Umbilical cord (tissue), 2 donors: Measurements from ENCODE around the gene PHACTR3. TPM values are rescaled to one million over a fixed set of nuclear protein-coding genes. Genes with fewer than 3 reads are reported as not detected.
A peak's percentile ranks its signal among the peaks of the same experiment; 100 is the strongest.

ENCODE experiments used
- DNase-seq: peaks from one replicate; pipeline ENCODE4 v3.0.0-alpha.2; 2015; ENCODE audit warnings: low spot score
- total RNA-seq: library from RNA; depleted of rRNA; stranded (reverse); fragments of >200 nt; gene quantifications from one replicate; pipeline ENCODE4 v1.2.3, GENCODE V29; 2014; ENCODE audit warnings: low replicate concordance; ENCODE audit not compliant: insufficient read depth

Gene PHACTR3
- total RNA-seq, 1 donor from 2014 or later, result 5.1 TPM

- DNase-seq, result no peak
Measured at GRCh38 chr20:59573837-59574236, 30.5 kb upstream of the PHACTR3 start.

GRCh38 chr20:59574308-59574707 is 30.0 kb upstream of the PHACTR3 start:
- no peak for DNase-seq

- no peak for DNase-seq
Measured at GRCh38 chr20:59575216-59575615, 29.1 kb upstream of the PHACTR3 start.

GRCh38 chr20:59575653-59576052 is 28.7 kb upstream of the PHACTR3 start:
- no peak for DNase-seq

GRCh38 chr20:59576216-59576953 is 28.0 kb upstream of the PHACTR3 start:
- DNase-seq, result no peak

GRCh38 chr20:59577037-59577808 is 27.1 kb upstream of the PHACTR3 start:
- no peak for DNase-seq

GRCh38 chr20:59577809-59578435 is 26.4 kb upstream of the PHACTR3 start:
- DNase-seq, result no peak

GRCh38 chr20:59578436-59579403 is 25.6 kb upstream of the PHACTR3 start:
- DNase-seq, result no peak

- no peak for DNase-seq
Measured at GRCh38 chr20:59579404-59580145, 24.8 kb upstream of the PHACTR3 start.

- peak; percentile 12 for DNase-seq
Measured at GRCh38 chr20:59580146-59580946, 24.0 kb upstream of the PHACTR3 start.

- DNase-seq, result no peak
Measured at GRCh38 chr20:59580991-59581401, 23.3 kb upstream of the PHACTR3 start.

- DNase-seq, result no peak
Measured at GRCh38 chr20:59581993-59582679, 22.2 kb upstream of the PHACTR3 start.

- no peak for DNase-seq
Measured at GRCh38 chr20:59583428-59584277, 20.7 kb upstream of the PHACTR3 start.

GRCh38 chr20:59584278-59584925 is 19.9 kb upstream of the PHACTR3 start:
- DNase-seq, result no peak

GRCh38 chr20:59585714-59586409 is 18.5 kb upstream of the PHACTR3 start:
- DNase-seq, result no peak

- DNase-seq, result no peak
Measured at GRCh38 chr20:59586613-59587012, 17.7 kb upstream of the PHACTR3 start.

- no peak for DNase-seq
Measured at GRCh38 chr20:59587570-59587969, 16.8 kb upstream of the PHACTR3 start.
